Measurements from ENCODE around the gene DNAJC5G.
A peak's percentile ranks its signal among the peaks of the same experiment; 100 is the strongest.
"Not testable (repeated sequence)": the region's sequence is repeated elsewhere in the genome, so short reads cannot be mapped to it uniquely, and the experiment has no call there.

The DNAJC5G gene

DNA sequence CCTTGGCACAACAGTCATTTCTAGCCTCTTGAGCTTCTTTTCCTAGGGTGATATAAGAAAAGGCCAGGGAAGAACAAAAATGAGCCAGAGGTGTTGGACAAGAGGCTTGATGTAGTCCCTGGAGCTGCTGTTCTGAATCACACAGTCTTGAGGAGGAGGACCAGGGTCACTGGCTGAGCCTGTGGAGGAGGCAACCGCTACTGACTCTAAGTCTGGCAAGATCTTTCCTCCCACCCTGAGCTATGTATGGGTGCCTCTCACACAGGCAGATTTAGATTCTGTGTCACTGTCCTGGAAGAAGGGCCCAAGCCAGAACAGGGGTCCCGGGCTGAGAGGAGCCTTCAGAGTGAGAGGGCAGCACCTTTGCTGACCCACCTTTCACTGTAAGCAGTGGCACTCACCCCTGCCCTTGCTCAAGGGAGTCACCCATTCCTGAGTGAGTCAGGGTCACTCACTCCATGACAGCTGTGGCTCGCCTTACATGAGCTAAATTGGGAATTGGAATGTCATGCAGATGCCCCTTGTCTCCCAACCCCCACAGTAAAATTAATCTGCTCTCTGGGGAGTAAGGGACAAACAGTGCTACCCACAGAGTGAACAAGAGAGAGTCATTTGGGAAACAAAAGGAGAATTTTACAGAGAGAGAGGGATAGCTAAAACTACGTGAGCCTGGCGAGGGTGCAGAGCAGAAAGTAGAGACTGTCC lies 6.8 kb downstream of the DNAJC5G start, which contains the start of gene TRIM54:
Gene TRIM54 (plus strand): TSS at position 575 of the 705 bp plus-strand sequence. CDS start 303 bp downstream, outside the sequence.
- DNase-seq, result no peak

DNA sequence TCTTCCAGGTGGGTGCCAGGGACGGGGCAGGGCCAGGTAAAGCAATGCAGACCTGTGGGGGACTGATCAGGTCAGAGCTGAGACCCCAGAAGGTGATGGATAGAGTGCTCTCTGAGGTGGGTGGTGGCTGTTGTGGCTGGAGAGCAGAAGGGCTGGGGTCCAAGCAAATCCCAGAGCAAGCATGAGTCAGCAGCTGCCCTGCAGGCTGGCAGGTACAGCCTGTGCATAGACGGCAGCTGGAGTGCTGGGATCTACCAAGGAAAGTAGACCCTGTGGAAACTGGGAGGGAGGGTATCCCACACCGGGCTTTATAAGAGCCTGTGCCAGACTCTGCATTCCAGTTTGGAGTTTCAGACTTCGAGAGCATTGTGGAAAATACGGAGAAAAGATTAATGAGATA lies 7.7 kb downstream of the DNAJC5G start:
- DNase-seq, result no peak

DNA sequence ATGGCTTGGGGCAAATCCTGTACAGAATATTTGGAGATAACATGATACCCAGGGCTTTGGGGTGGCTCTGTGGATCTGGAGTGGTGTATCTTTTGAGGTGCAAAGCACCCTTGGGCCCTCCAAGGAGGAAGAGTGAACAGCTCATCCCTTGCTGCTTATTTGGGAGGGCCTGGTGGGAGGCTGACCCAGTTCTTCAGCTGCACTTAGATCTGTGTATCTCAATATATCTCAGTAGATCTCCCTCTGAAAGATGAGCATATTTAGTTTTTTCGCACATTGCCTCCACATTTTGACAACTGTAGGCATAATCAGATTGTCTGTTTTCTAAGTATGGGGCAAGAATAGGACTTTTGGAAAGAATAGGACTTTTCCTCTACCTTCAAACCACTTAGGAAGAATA lies 9.8 kb downstream of the DNAJC5G start:
- no peak for DNase-seq

DNA sequence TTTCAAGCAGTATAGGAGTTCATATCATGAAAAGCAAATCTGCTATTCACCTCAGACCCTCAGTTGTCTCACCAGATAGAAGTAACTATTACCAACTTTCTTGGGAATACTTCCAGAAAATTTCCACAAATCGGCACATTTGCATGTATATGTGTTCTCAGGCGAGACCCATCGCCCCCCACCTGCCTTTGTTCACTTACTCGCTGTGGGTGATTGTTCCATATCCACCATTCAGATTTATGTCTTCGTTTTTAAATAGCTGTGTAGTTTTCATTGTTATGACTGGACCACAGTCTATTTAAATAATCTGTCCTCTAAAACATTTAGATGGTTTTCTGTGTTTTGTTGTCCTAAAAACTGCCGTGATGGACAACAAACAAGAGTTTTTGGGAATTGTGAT lies 10.2 kb downstream of the DNAJC5G start:
- no peak for DNase-seq

DNA sequence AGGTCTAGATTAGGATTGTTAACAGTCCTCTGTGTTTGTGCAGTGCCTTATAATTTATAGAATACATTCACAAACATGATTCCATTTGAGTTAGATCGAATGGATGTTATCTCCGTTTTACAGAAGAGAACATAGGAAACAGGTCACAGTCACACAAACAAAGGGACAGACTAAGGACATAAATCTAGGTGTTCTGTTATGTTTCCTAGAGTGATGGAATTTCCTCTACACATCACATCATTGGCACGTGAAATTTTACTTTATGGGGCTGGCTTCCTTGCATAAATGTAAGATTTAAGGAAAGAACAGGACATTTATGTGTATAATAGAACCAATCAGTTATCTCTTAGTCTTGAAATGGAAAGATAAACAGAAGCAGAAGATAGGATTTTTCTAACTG lies 13.4 kb downstream of the DNAJC5G start:
- DNase-seq, result no peak

DNA sequence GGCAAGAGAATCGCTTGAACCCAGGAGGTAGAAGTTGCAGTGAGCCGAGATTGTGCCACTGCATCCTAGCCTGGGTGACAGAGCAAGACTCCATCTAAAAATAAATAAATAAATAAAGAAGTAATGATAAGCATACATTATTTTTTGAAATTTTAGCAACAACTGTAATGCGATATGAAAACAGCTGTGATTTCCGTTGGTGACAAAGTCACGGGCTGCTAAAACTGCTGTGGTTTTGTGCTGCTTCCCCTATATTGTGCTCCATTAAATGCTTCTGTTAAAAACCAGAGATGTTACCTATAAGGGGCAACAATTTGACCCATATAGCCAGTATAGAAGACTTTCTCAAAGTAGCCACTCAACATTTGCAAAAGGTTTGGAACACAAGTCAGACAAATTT lies 15.3 kb downstream of the DNAJC5G start:
- DNase-seq, result no peak

DNA sequence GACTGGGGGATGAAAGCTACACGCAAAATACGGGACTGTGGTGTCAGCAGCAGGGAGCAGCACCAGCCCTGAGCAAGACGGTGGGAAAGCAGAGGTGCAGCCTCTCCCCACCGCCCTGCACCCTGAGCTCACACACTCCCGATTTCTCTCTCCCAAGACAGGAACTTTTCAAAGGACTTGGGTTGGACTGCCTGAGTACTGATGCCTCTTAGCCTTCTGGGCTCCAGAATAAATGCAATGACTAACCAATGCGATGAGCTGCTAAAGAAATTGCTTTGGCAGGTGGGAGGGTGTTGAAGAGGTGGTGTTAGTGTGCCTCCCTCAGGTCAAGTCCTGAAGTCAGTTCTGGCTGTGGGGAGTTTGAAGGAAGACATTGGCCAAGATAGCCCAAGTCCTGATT lies 16.6 kb downstream of the DNAJC5G start:
- DNase-seq, result no peak

DNA sequence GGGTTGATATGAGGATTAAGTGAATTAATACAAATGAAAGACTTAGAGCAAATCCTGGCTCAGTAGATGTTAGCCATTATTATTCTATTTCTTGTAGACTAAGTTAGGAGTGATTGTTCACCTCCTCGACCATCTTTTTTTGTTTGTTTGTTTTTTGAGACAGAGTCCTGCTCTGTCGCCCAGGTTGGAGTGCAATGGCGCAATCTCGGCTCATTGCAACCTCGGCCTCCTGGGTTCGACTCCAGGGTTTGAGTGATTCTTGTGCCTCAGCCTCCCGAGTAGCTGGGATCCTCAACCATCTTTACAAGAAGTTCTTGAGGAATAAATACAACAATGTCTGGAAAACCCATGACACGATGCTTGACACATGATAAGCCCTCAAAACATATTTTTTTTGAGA lies 19.7 kb downstream of the DNAJC5G start:
- no peak for DNase-seq

DNA sequence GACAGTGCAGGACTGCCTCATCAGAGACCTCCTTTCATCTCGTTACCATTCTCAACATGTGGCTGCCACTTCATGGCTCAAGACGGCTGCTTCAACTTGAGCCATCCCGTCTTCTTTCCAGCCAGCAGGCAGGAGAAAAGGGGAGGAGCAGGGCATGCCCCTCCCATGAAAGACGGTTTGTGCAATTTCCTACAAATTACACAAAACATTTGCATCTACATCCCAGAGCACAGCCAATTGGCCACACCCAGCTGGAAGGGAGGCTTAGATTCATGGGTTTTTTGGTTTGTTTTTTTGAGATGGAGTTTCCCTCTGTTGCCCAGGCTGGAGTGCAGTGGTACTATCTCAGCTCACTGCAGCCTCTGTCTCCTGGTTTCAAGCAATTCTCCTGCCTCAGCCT lies 21.2 kb downstream of the DNAJC5G start:
- DNase-seq, result no peak

DNA sequence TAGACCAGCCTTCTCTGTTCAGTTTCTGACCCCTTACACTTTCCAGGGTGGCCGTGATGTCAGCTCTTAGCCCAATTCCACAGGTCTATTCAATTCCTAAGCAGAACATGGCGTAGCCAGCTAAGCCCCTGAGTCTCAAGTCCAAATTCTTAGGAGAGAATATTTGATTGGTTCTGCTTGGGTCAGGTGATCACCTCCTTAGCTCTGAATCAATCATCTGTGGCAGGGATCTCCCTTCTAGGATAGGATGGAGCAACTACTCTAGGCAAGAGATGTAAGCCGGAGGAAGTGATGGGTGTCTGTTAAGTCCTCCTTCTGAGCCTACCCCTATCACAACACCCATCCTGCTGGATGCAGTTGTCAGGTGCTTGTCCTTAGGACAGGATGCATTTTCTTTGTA lies 22.0 kb downstream of the DNAJC5G start:
- DNase-seq, result no peak

DNA sequence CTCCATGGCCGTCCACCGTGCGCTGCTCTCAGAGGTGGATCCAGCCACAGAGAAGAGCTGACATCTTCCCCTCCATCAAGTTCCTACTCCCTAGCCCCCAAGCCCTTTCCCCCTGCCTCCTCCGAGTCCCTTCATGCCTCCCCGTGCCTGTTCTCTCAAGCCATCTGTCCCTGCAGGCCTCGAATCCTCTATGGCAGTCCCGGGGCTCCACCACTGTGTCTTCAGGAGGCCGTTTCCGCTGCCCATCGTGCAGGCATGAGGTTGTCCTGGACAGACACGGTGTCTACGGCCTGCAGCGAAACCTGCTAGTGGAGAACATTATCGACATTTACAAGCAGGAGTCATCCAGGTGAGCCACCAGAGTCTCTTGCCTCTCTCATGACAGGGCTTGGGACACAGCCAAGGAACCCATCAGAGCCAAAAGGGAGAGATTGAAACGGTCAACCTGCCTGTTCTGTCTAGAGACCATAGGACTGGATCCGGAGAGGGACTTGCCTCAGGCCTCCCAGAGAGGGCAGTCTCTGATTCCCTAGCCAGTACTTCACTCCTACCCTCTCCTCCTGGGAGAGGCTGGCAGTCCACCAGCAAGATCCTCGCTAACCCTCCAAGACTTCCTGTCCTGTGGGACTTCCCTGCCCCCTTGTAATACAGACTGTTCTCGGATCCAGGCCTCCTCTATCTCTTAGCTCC lies 23.3 kb downstream of the DNAJC5G start:
- no peak for DNase-seq

DNA sequence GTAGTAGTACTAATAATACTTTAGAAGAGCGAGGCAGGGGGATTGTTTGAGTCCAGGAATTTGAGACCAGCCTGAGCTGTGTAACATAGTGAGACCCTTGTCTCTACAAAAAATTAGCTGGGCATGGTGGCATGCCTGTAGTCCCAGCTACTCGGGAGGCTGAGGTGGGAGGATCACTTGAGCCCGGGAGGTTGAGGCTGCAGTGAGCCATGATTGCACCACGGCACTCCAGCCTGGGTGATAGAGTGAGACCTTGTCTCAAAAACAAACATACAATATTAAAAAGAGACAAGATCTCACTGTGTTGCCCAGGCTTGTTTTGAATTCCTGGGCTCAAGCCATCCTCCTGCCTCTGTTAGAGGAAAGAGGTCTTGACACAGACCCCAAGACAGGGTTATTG lies 25.4 kb downstream of the DNAJC5G start:
- DNase-seq, result not testable (repeated sequence)

DNA sequence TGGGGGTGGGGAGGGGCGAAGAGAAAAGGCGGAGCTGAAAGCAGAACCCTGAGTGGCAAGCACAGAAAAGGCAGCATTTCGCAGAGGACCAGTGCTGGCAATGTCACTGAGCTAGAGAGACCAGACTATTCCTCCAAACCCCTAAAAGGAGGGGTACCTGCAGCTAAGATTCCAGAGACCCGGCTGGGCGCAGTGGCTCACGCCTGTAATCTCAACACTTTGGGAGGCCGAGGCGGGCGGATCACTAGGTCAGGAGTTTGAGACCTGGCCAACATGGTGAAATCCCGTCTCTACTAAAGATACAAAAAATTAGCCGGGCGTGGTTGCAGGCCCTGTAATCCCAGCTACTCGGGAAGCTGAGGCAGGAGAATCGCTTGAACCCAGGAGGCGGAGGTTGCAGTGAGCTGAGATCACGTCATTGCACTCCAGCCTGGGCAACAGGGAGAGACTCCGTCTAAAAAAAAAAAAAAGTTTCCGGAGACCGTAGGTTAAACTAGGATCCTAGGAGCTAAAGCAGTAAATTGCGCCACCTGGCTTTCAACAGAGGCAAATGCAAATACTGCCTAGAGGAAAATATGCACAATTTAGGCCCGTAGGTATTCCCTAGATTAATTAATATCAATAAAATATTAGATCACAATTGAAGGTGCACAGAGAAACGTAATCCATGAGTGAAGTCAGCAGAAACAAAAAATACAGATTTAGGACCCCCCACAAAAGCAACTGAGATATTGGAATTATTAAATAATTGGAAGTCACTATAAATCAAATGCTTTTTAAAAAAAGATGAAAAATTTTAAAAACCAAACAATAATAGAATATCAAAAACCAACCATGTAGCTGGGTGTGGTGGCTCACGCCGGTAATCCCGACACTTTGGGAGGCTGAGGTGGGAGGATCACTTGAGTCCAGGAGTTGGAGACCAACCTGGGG lies 28.1 kb downstream of the DNAJC5G start:
- peak; percentile 58 for DNase-seq

DNA sequence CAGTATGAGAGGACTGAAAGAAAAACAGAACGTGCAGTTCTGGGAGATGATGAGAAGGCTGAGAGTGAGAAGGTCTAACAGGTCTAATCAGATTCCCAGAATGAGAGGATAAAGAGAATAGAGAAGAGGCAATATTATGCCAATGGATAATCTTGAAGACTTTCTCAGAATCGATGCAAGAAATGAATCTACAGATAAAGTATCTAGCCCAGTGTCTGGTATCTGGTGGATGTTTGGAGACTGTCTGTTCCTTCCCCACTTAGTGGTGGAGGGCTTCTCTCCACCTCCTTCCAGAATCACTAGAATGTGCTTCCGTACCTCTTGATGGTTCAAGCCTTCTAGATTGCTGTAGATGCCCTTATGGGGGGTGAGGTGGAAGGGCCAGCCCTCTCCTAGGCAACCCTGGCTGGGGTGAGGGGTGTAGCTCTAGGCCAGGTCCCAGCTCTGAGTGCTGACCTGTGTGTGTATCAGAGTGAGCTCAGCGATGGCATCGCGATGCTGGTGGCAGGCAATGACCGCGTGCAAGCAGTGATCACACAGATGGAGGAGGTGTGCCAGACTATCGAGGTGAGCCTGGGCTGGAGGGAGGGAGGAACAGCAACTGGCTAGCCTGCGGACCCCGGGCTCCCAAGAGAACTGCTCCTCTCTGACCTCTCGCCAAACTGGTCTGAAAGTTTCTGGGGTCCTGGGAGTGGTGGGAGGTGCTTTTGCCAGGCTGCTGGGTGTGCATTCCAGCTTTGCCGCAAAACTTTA lies 29.4 kb downstream of the DNAJC5G start:
- DNase-seq, result no peak

DNA sequence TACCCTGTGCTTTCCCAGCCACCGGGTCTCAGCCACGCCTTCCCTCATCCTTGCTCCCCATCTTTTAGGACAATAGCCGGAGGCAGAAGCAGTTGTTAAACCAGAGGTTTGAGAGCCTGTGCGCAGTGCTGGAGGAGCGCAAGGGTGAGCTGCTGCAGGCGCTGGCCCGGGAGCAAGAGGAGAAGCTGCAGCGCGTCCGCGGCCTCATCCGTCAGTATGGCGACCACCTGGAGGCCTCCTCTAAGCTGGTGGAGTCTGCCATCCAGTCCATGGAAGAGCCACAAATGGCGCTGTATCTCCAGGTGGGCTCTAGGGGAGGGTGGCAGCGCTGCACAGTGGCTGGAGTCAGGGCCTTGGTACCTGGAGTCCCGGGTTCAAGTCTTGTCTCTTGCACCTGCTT lies 30.3 kb downstream of the DNAJC5G start:
- DNase-seq, result no peak

DNA sequence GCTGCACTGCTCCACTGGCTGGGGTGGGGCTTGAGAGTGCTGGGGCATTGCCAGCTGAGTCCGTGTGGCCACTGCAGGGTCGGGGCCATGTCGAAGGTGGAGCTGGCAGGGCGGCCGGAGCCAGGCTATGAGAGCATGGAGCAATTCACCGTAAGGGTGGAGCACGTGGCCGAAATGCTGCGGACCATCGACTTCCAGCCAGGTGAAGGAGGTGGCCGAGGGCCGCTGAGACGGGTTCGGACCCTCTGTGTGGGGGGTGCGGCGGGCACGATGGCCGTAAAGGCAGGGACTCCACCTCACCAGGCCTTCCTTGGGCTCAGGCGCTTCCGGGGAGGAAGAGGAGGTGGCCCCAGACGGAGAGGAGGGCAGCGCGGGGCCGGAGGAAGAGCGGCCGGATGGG lies 30.9 kb downstream of the DNAJC5G start:
- DNase-seq, result no peak

DNA sequence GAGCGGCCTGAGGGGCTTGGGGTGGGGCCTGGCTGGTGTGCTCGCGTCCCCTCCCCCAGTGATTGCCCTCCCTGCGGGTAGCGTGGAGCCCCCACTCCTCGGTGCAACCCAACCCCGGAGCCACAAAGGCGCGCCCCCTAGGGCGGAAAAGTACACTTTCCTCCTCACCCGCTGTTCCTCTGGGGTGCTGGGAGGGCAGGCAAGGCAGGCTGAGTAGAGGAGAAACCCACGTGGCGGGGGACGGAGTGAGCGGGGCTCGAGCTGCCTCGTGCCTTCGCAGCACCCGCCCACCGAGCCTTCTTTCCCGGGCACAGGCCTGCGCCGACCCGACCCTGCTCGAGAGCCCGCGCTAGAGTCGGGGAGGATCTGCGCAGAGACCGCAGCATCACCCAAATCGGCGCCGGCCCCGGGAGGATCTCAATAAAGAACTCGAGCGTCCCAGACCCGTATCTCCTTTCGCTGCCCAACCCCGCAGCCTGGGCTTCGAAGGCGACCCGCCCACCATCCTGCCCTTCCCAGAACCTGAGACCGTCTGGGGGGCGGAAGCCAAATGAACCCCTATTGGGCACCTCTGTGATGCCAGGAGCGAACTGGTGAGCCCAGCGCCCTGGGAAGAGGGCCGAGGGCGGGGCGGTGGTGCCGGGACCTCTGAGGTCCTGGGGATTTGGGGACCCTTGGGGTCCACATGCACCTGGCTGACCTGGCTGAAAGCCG lies 31.5 kb downstream of the DNAJC5G start:
- DNase-seq, result no peak

DNA sequence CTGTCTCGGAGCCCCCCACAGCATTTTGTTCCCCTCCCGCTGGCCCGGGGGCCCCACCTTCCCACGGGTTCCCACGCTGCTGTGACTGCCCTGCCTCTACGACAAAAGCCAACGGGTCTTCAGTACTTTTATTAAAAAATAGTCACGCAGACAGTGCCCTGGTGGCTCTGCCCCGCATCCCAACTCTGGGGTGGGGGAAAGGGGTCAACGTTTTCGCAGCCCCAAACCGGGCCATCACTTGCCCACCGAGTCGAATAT lies 32.0 kb downstream of the DNAJC5G start:
- no peak for DNase-seq

DNA sequence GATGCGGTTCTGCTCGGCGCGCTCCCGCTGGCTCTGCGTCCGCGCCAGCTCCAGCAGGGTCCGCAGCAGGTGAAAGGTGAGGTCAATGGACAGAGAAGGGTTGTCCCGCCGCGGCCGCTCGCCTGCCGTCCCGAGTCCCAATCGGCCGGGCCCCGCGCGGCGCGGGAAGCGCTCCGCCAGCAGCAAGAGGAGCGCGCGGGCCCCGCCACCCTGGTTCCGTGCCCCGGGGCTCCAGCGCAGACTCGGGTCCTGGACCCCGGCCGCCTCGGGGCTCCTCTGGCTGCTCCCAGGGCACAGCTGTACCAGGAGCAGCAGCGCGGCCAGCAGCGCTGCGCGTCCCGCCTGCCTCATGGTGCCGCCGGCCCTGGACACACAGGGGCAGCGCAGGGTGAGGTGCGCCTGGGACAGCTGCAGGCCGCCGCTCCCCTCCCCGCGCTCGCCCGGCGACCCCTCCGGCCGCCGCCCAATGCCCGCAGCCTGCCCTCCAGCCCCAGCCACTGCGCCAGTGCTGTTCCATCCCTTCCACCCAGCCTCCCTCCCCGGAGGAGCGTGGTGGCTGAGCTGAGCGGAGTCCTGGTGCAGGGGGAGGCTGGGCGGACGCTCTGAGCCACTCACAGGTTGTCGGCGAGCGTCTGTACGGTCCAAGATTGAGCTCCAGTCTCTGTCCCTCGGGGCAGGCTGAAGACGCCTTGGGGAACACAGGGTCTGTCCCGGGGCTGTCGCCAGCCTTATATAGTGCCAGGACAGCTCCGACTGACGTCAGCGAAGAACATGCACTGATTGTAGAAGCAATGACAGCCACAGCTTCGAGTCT lies 32.5 kb downstream of the DNAJC5G start:
- DNase-seq, result peak; percentile 10

DNA sequence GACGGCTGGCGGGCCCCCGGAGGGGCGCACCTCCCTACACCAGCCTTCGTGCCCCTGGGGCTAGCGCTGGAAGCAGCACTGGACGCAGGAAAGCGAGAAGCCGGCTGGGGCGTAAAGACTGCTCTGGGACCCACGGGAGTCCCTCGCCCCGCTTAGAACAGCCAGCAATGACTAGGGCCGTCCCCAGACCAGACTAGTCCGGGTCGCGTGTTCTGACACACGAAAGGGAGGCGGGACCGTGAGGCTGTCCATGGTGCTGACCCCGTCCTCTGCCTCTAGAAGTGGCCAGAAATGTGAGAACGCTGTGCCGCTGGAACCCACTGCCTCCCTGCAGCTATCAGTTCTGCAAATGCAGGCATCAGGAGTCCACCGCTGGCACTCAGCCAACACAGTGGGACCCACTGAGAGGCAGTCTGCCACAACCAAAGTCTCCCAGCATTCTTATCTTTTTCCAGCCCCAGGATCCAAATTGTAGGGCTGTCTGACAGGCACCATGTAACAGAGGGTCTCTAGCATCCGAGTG lies 33.2 kb downstream of the DNAJC5G start, which contains the start of gene UCN:
Gene UCN (minus strand): TSS at position 87 of the 523 bp plus-strand sequence. CDS start 550 bp downstream, outside the sequence.
- DNase-seq, result no peak

DNA sequence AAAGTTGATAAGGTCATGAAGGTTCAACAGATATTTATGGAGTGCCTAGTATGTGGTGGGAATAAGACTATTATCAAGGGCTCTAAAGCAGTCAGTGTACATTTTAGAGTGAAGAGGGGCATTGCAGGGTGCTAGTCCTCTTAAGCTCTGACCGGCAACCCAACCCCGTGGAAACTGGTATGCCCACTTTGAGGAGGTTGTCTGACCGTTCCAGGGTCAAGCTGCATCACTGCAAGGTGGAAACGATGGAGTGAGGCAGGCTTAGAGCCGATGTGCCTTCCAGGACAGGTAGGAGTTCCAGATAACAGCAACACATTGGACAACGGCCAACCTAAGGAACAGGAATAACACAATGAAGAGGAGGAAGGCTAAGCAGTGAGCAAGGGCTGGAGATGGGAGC lies 34.4 kb downstream of the DNAJC5G start:
- no peak for DNase-seq
